Panc1 (cell line): ENCODE measurements around the gene CTSO. TPM values are rescaled to one million over a fixed set of nuclear protein-coding genes. Genes with fewer than 3 reads are reported as not detected.

Experiments
- ATAC-seq: fragments of 200-7000 bp; cut with Tn5 transposase; 2 replicates; pipeline ENCODE4 v1.9.1; 2020; ENCODE audit warnings: mild to moderate bottlenecking, moderate library complexity
- BruUV-seq: library from RNA; stranded (reverse); fragments of 400-500 nt; replicated peaks from 2 replicates; lab custom pipeline; 2021; lab: Mats Ljungman, UMichigan
- CTCF ChIA-PET: fragments of 300-600 bp; sonication (Branson Sonifier 250); formaldehyde crosslinking; loops from one replicate; lab custom pipeline; 2022; ENCODE audit warnings: antibody characterized with exemption; lab: Charles Lee
- POLR2A ChIA-PET: fragments of 300-600 bp; sonication (Branson Sonifier 250); formaldehyde crosslinking; loops from one replicate; lab custom pipeline; 2022; ENCODE audit warnings: antibody characterized with exemption; lab: Charles Lee
- DNase-seq: peaks from one replicate; pipeline ENCODE4 v3.0.0-alpha.2; 2010; ENCODE audit warnings: low read depth, low spot score
- H3K27ac ChIP-seq: 2 replicates; pipeline ENCODE4 v1.5.1; 2011; ENCODE audit warnings: mild to moderate bottlenecking, low read length, inconsistent platforms
- H3K27me3 ChIP-seq: fragments of 200-500 bp; sonication (Bioruptor generic); 2 replicates; pipeline ENCODE4 v1.6.0; 2014; ENCODE audit warnings: low read length, inconsistent platforms; ENCODE audit not compliant: control insufficient read depth, insufficient read depth
- H3K36me3 ChIP-seq: fragments of 200-500 bp; sonication (Bioruptor generic); 2 replicates; pipeline ENCODE4 v1.5.1; 2014; ENCODE audit warnings: inconsistent platforms, mild to moderate bottlenecking, low read length, moderate library complexity; ENCODE audit not compliant: control insufficient read depth, insufficient read depth
- H3K4me1 ChIP-seq: 2 replicates; pipeline ENCODE4 v1.5.1; 2011; ENCODE audit warnings: inconsistent platforms, mild to moderate bottlenecking, low read length, moderate library complexity; ENCODE audit not compliant: control insufficient read depth, insufficient read depth
- H3K4me3 ChIP-seq, 2 experiments: 2 replicates each; pipeline ENCODE4 v1.5.1; 2011 to 2012; ENCODE audit warnings: low read depth in 2 of 2, low read length in 2 of 2, mild to moderate bottlenecking in 2 of 2, inconsistent platforms in 1 of 2, moderate library complexity in 1 of 2
- H3K9me3 ChIP-seq: fragments of 200-500 bp; sonication (Bioruptor generic); 2 replicates; pipeline ENCODE4 v1.5.1; 2014; ENCODE audit warnings: low read depth, mild to moderate bottlenecking, inconsistent platforms, low read length, moderate library complexity; ENCODE audit not compliant: control insufficient read depth, insufficient read depth
- POLR2AphosphoS5 ChIP-seq: IDR thresholded peaks from 2 replicates; pipeline ENCODE4 v1.6.1; 2012; ENCODE audit warnings: mild to moderate bottlenecking, low read depth, low read length, moderate library complexity
- SIN3A ChIP-seq: IDR thresholded peaks from 2 replicates; pipeline ENCODE4 v1.6.1; 2012; ENCODE audit warnings: low read depth, mild to moderate bottlenecking, low read length, moderate library complexity, borderline replicate concordance; ENCODE audit not compliant: insufficient read depth
- TCF7L2 ChIP-seq: IDR thresholded peaks from 2 replicates; pipeline ENCODE4 v1.6.1; 2011; ENCODE audit warnings: mild to moderate bottlenecking, low read depth, low read length, inconsistent platforms
- in situ Hi-C: cut with HindIII; loops from 2 replicates; pipeline ENCODE4 v1.10.0; 2016; ENCODE audit warnings: low sequenced_read_pairs, low pct_unique_long_range_greater_than_20kb
- intact Hi-C: fragments of 100-400 bp; cut with micrococcal nuclease; formaldehyde crosslinking; loops from one replicate; pipeline ENCODE4 v1.10.0; 2022; ENCODE audit not compliant: unreplicated experiment
- total RNA-seq: library from RNA; stranded (reverse); gene quantifications from one replicate; pipeline ENCODE4 v1.2.1, GENCODE V29; 2021; ENCODE audit not compliant: unreplicated experiment
- TF ChIP-seq, protein P1 (sequence below): fragments of 450-650 bp; IDR thresholded peaks from 2 replicates; pipeline ENCODE4 v1.5.1; 2017; ENCODE audit warnings: mild to moderate bottlenecking
- TF ChIP-seq, protein P2 (sequence below), 2 experiments: IDR thresholded peaks; 2 replicates each; pipeline ENCODE4 v1.6.1; 2011 to 2012; ENCODE audit warnings: low read depth in 2 of 2, control low read depth in 1 of 2, low read length in 1 of 2, mild to moderate bottlenecking in 1 of 2, moderate library complexity in 1 of 2; ENCODE audit not compliant: insufficient read depth in 1 of 2

Gene CTSO
- total RNA-seq, 1 experiment from 2014 or later, result 3.3 TPM

DNA sequence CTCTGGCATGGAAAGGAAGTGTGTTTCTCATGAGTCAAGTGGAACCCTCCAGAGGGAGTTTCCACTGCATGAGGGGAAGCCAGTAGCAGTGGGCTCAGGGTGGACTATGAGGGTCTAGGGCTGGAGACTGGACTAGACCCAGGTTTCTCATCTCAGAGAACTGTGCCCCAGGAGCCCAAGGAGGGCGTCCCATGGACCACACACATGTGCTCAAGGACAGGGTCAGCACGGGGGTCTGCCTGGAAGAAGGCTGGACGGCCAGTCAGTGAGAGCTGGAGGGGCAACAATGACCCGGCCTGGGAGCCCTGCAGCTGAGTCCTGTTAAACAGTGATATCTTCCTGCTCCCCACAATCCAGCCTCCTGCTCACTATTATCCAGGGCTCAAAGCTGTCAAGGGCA lies 5.8 kb upstream of the CTSO start:
- ChIA-PET CTCF (no interaction called here), POLR2A (no interaction called here)
- no peaks in the 10 kb centered on the region for H3K4me1 ChIP-seq
- BruUV-seq, result no TSS peak
- H3K9me3 ChIP-seq, result no peaks in the 10 kb centered on the region
- in situ Hi-C loops (no loop called here), intact Hi-C loops (no loop called here)
- H3K36me3 ChIP-seq, result no peaks in the 10 kb centered on the region
- no peak overlapping the region for H3K27ac ChIP-seq
- DNase-seq (no peak), ATAC-seq (no peak; the same call in 1 of the 2 replicates)
- TF ChIP-seq SIN3A, result no peak
- TF ChIP-seq, protein P1, sequence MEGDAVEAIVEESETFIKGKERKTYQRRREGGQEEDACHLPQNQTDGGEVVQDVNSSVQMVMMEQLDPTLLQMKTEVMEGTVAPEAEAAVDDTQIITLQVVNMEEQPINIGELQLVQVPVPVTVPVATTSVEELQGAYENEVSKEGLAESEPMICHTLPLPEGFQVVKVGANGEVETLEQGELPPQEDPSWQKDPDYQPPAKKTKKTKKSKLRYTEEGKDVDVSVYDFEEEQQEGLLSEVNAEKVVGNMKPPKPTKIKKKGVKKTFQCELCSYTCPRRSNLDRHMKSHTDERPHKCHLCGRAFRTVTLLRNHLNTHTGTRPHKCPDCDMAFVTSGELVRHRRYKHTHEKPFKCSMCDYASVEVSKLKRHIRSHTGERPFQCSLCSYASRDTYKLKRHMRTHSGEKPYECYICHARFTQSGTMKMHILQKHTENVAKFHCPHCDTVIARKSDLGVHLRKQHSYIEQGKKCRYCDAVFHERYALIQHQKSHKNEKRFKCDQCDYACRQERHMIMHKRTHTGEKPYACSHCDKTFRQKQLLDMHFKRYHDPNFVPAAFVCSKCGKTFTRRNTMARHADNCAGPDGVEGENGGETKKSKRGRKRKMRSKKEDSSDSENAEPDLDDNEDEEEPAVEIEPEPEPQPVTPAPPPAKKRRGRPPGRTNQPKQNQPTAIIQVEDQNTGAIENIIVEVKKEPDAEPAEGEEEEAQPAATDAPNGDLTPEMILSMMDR, result no peak
- TF ChIP-seq POLR2AphosphoS5, result no peak
- TF ChIP-seq, protein P2, sequence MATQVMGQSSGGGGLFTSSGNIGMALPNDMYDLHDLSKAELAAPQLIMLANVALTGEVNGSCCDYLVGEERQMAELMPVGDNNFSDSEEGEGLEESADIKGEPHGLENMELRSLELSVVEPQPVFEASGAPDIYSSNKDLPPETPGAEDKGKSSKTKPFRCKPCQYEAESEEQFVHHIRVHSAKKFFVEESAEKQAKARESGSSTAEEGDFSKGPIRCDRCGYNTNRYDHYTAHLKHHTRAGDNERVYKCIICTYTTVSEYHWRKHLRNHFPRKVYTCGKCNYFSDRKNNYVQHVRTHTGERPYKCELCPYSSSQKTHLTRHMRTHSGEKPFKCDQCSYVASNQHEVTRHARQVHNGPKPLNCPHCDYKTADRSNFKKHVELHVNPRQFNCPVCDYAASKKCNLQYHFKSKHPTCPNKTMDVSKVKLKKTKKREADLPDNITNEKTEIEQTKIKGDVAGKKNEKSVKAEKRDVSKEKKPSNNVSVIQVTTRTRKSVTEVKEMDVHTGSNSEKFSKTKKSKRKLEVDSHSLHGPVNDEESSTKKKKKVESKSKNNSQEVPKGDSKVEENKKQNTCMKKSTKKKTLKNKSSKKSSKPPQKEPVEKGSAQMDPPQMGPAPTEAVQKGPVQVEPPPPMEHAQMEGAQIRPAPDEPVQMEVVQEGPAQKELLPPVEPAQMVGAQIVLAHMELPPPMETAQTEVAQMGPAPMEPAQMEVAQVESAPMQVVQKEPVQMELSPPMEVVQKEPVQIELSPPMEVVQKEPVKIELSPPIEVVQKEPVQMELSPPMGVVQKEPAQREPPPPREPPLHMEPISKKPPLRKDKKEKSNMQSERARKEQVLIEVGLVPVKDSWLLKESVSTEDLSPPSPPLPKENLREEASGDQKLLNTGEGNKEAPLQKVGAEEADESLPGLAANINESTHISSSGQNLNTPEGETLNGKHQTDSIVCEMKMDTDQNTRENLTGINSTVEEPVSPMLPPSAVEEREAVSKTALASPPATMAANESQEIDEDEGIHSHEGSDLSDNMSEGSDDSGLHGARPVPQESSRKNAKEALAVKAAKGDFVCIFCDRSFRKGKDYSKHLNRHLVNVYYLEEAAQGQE (IDR thresholded peaks at IDR 0.05; ENCODE audit: insufficient read depth in 1 of 2, low read depth in 2 of 2, low read length in 1 of 2), result no peak
- no peak for TF ChIP-seq TCF7L2
- no peaks in the 10 kb centered on the region for H3K27me3 ChIP-seq
- H3K4me3 ChIP-seq, result no peak overlapping the region

DNA sequence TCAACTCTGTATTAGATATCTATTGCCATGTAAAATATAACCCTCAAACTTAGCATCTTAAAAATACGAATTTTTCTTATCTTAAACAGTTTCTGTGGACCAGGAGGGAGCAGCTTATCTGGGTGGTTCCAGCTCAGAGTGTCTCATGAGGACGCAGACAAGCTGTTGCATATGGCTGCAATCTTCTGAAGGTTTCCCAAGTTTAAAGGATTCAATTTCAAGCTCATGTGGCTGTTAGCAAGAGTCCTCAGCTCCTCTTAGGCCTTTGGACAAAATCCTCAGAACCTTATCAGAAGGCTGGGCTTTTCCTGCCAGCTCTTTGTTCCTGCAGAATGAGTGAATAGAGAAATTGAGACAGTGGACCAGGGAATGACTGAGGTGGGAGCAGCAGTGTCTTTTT lies 2.8 kb upstream of the CTSO start:
- no peak for TF ChIP-seq SIN3A
- TF ChIP-seq TCF7L2, result no peak
- TF ChIP-seq, protein P1, result no peak
- no peak for TF ChIP-seq POLR2AphosphoS5
- TF ChIP-seq, protein P2 (IDR thresholded peaks at IDR 0.05; ENCODE audit: insufficient read depth in 1 of 2, low read depth in 2 of 2, low read length in 1 of 2), result no peak
- DNase-seq, result no peak
- intact Hi-C loops, result no loop called here
- no peaks in the 10 kb centered on the region for H3K4me1 ChIP-seq
- no peak for ATAC-seq
- CTCF ChIA-PET, result no interaction called here
- H3K4me3 ChIP-seq, result no peak overlapping the region
- no peaks in the 10 kb centered on the region for H3K36me3 ChIP-seq
- H3K27ac ChIP-seq, result no peak overlapping the region
- no peaks in the 10 kb centered on the region for H3K27me3 ChIP-seq
- in situ Hi-C loops, result no loop called here
- BruUV-seq, result no TSS peak
- POLR2A ChIA-PET, result no interaction called here
- no peaks in the 10 kb centered on the region for H3K9me3 ChIP-seq
